DOHH2 (cell line): Measurements from ENCODE around the gene CST1.

ENCODE experiments used
- CTCF ChIP-seq: fragments of 200-600 bp; sonication (generic); IDR thresholded peaks from one replicate; pipeline ENCODE4 v1.5.1; 2014; ENCODE audit warnings: antibody characterized with exemption, mild to moderate bottlenecking, low read depth, low read length; ENCODE audit not compliant: poor library complexity, severe bottlenecking
- EZH2phosphoT487 ChIP-seq: fragments of 200-600 bp; sonication (generic); IDR thresholded peaks from 2 replicates; pipeline ENCODE4 v1.6.1; 2017; ENCODE audit warnings: borderline replicate concordance, mild to moderate bottlenecking, antibody characterized with exemption, low read length, moderate library complexity, mixed read lengths

- no peak for TF ChIP-seq CTCF
- TF ChIP-seq EZH2phosphoT487, result no peak
These were observed 52.8 kb downstream of the CST1 start for GRCh38 chr20:23697947-23698346.
